HEK293T (cell line): ENCODE results near the gene MOCOS.

Experiments used
- CTCF ChIA-PET: fragments of 350-600 bp; formaldehyde crosslinking; extraction: SDS; loops from one replicate; lab custom pipeline; 2021; ENCODE audit warnings: antibody characterized with exemption, inconsistent platforms; lab: Yijun Ruan, JAX
- POLR2A ChIA-PET: fragments of 350-600 bp; formaldehyde crosslinking; extraction: SDS; loops from one replicate; lab custom pipeline; 2020; ENCODE audit warnings: antibody characterized with exemption, inconsistent platforms; lab: Yijun Ruan, JAX
- DNase-seq: peaks from one replicate; pipeline ENCODE4 v3.0.0; 2012; ENCODE audit warnings: mixed read lengths; ENCODE audit errors: extremely low spot score
- ARNT ChIP-seq: fragments of 450-650 bp; IDR thresholded peaks from 2 replicates; pipeline ENCODE4 v1.6.1; 2017; ENCODE audit warnings: mild to moderate bottlenecking
- BHLHE40 ChIP-seq: fragments of 450-650 bp; IDR thresholded peaks from 2 replicates; pipeline ENCODE4 v1.6.1; 2016; ENCODE audit warnings: mild to moderate bottlenecking, moderate library complexity, borderline replicate concordance
- CTBP1 ChIP-seq: fragments of 450-650 bp; IDR thresholded peaks from 2 replicates; pipeline ENCODE4 v1.6.1; 2016; ENCODE audit warnings: borderline replicate concordance
- ELF4 ChIP-seq: fragments of 450-650 bp; IDR thresholded peaks from 2 replicates; pipeline ENCODE4 v1.6.1; 2017; ENCODE audit warnings: antibody characterized with exemption
- FOXA1 ChIP-seq: fragments of 450-650 bp; IDR thresholded peaks from 2 replicates; pipeline ENCODE4 v1.6.1; 2016; ENCODE audit warnings: mild to moderate bottlenecking
- FOXK2 ChIP-seq: fragments of 450-650 bp; IDR thresholded peaks from 2 replicates; pipeline ENCODE4 v1.6.1; 2016; ENCODE audit warnings: mild to moderate bottlenecking
- FOXM1 ChIP-seq: fragments of 450-650 bp; IDR thresholded peaks from 2 replicates; pipeline ENCODE4 v1.6.1; 2017; ENCODE audit warnings: mild to moderate bottlenecking, borderline replicate concordance
- HDGF ChIP-seq: fragments of 450-650 bp; IDR thresholded peaks from 2 replicates; pipeline ENCODE4 v1.6.1; 2017; ENCODE audit warnings: antibody characterized with exemption, borderline replicate concordance
- L3MBTL2 ChIP-seq: fragments of 450-650 bp; conservative IDR thresholded peaks from 2 replicates; pipeline ENCODE4 v1.6.1; 2016; ENCODE audit warnings: mild to moderate bottlenecking
- LEF1 ChIP-seq: fragments of 450-650 bp; IDR thresholded peaks from 2 replicates; pipeline ENCODE4 v1.6.1; 2017; ENCODE audit warnings: mild to moderate bottlenecking, borderline replicate concordance
- NFRKB ChIP-seq: fragments of 450-650 bp; IDR thresholded peaks from 2 replicates; pipeline ENCODE4 v1.6.1; 2016; ENCODE audit warnings: mild to moderate bottlenecking, moderate library complexity
- SP1 ChIP-seq: fragments of 450-650 bp; IDR thresholded peaks from 2 replicates; pipeline ENCODE4 v1.6.1; 2017
- SUZ12 ChIP-seq: fragments of 450-650 bp; IDR thresholded peaks from 2 replicates; pipeline ENCODE4 v1.6.1; 2016; ENCODE audit warnings: mild to moderate bottlenecking
- TARDBP ChIP-seq: fragments of 450-650 bp; IDR thresholded peaks from 2 replicates; pipeline ENCODE4 v1.6.1; 2016
- ZNF384 ChIP-seq: fragments of 450-650 bp; IDR thresholded peaks from 2 replicates; pipeline ENCODE4 v1.6.1; 2016
- TF ChIP-seq, protein P1 (sequence below): fragments of 450-650 bp; IDR thresholded peaks from 2 replicates; pipeline ENCODE4 v1.6.1; 2016

Gene MOCOS

GRCh38 chr18:36299015-36299414, 111.7 kb downstream of the MOCOS start:
- ChIA-PET POLR2A (no interaction called here), CTCF (interaction anchor here (0.7 to 0.9 kb wide), 2 partner anchors 141 to 235 kb away, joined by 3 read pairs; no protein-coding TSS in a partner anchor)
- TF ChIP-seq HDGF (no peak), FOXA1 (no peak), TARDBP (no peak), L3MBTL2 (no peak), ZNF384 (no peak), NFRKB (no peak), ELF4 (no peak), ARNT (no peak), FOXM1 (no peak), CTBP1 (no peak), LEF1 (no peak), FOXK2 (no peak), BHLHE40 (no peak), SUZ12 (no peak), SP1 (no peak)
- TF ChIP-seq, protein P1, sequence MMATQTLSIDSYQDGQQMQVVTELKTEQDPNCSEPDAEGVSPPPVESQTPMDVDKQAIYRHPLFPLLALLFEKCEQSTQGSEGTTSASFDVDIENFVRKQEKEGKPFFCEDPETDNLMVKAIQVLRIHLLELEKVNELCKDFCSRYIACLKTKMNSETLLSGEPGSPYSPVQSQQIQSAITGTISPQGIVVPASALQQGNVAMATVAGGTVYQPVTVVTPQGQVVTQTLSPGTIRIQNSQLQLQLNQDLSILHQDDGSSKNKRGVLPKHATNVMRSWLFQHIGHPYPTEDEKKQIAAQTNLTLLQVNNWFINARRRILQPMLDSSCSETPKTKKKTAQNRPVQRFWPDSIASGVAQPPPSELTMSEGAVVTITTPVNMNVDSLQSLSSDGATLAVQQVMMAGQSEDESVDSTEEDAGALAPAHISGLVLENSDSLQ, result no peak
- no peak for DNase-seq

DNA sequence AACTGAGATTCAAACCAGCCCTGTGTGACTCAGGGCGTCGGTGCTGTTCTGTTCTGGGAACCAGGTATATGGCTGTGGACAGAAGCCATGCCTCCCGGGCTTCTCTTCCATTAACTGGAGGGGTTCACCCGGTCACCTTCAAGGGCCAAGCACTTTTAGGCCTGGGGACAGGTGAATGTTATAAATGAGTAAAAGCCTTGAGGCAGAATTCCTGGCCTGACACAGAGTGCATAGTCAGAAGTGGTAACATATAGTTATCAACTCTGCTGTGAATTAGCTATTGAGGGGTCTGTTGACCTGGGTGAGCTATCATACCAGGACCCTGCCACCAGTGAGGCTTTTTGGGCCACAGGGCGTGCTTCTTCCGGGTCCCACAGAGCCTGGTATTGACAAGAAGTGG, 112.9 kb downstream of the MOCOS start:
- POLR2A ChIA-PET, result no interaction called here

GRCh38 chr18:36301884-36302283, 114.6 kb downstream of the MOCOS start:
- ChIA-PET CTCF (interaction anchor here (0.8 to 0.9 kb wide), 2 partner anchors 9 to 110 kb away, joined by 3 to 4 read pairs; no protein-coding TSS in a partner anchor), POLR2A (interaction anchor here (1.0 kb wide), 1 partner anchor 270 kb away, joined by 3 read pairs; no protein-coding TSS in a partner anchor)

More for the DNA sequence above, 112.9 kb downstream of the MOCOS start:
- no peak for DNase-seq
- CTCF ChIA-PET, result no interaction called here
- TF ChIP-seq, protein P1, result no peak
- TF ChIP-seq NFRKB (no peak), LEF1 (no peak), ZNF384 (no peak), ARNT (no peak)

GRCh38 chr18:36302676-36303075, 115.4 kb downstream of the MOCOS start:
- DNase-seq, result no peak
- TF ChIP-seq FOXM1 (no peak), SP1 (no peak), HDGF (no peak), LEF1 (no peak), FOXK2 (no peak)
- TF ChIP-seq, protein P1, result no peak
- CTCF ChIA-PET, result interaction anchor here (0.8 kb wide), 1 partner anchor 9 kb away, joined by 3 read pairs; no protein-coding TSS in a partner anchor
- POLR2A ChIA-PET, result interaction anchor here (1.0 kb wide), 1 partner anchor 269 kb away, joined by 3 read pairs; no protein-coding TSS in a partner anchor

More at GRCh38 chr18:36301884-36302283, 114.6 kb downstream of the MOCOS start:
- TF ChIP-seq ZNF384 (no peak), FOXK2 (no peak), ELF4 (no peak), HDGF (no peak), CTBP1 (no peak), FOXA1 (no peak), L3MBTL2 (no peak), ARNT (no peak), NFRKB (no peak), FOXM1 (no peak), BHLHE40 (no peak), TARDBP (no peak), SP1 (no peak), SUZ12 (no peak), LEF1 (no peak)
- TF ChIP-seq, protein P1, result no peak
- no peak for DNase-seq

- ChIA-PET CTCF (no interaction called here), POLR2A (no interaction called here)
- no peak for DNase-seq
- TF ChIP-seq CTBP1, result no peak
Measured at GRCh38 chr18:36303211-36303844, 116.0 kb downstream of the MOCOS start.

DNA sequence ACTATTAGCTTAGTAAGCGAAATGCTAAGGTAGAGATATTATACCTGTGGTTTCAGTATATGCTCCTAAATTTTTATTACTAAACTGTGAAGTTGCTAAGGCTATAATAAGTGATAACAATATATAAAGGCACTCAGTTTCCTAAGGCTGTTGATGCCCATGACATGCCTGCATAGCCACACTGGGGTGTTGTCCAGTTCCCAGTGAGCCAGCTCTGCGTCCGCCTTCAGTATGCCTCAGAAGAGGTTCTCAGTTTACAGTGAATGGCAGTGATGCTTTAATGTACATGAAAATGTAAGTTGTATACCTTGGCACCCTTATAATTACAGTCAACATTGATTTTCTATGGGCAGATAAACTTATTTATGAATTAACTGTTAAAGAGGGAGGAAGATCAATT, 117.4 kb downstream of the MOCOS start:
- DNase-seq, result no peak
- TF ChIP-seq ARNT (no peak), ELF4 (no peak), SP1 (no peak), TARDBP (no peak), SUZ12 (no peak), FOXK2 (no peak), CTBP1 (no peak), LEF1 (no peak), HDGF (no peak), NFRKB (no peak), BHLHE40 (no peak), FOXA1 (no peak), ZNF384 (no peak)
- TF ChIP-seq, protein P1, result no peak
- CTCF ChIA-PET, result interaction anchor here (0.7 to 1.3 kb wide), 2 partner anchors 10 to 108 kb away, joined by 5 read pairs; no protein-coding TSS in a partner anchor
- POLR2A ChIA-PET, result no interaction called here
